ENCODE data around the gene SEL1L3.

The SEL1L3 gene

DNA sequence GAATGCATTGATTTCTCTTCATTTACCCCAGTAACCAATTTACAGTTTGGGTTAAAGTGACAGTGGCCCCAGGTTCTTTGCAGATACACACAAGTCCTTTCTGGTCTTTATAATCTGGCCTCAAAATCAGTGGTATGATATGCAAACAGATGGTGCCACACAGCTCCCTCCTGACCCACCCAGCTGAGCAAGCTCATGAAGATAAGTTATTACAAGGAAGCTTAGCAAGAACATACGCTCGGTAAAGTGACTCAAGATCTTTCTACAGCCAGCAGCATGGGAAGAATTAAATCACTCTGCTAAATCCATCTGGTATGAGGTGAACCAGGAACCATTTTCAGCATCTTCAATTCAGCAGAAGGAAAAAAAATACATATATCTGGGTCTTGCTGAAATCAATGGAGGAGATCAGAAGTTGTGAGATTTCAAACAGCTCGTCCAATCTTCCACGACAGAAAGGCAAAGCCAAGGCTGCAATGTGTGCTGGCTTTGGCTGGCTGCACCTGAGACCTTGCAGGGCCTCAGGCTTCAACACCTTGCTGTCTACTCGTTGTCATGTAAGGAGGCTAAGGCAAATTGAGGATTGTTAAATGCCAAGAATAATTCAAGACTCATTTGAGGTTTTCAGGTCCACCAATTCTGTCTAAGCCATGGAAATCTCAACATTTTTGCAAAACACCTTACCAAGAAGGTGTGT lies 28.2 kb downstream of the SEL1L3 start:
- no peak overlapping the region for H3K4me3 ChIP-seq (ENCODE audit: control insufficient read depth, low read depth, low read length)
- TF ChIP-seq, protein P1, sequence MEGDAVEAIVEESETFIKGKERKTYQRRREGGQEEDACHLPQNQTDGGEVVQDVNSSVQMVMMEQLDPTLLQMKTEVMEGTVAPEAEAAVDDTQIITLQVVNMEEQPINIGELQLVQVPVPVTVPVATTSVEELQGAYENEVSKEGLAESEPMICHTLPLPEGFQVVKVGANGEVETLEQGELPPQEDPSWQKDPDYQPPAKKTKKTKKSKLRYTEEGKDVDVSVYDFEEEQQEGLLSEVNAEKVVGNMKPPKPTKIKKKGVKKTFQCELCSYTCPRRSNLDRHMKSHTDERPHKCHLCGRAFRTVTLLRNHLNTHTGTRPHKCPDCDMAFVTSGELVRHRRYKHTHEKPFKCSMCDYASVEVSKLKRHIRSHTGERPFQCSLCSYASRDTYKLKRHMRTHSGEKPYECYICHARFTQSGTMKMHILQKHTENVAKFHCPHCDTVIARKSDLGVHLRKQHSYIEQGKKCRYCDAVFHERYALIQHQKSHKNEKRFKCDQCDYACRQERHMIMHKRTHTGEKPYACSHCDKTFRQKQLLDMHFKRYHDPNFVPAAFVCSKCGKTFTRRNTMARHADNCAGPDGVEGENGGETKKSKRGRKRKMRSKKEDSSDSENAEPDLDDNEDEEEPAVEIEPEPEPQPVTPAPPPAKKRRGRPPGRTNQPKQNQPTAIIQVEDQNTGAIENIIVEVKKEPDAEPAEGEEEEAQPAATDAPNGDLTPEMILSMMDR (conservative IDR thresholded peaks at IDR 0.05; ENCODE audit: control insufficient read depth, insufficient read depth, low read depth, low read length), result no peak
- DNase-seq (ENCODE audit: low read depth), result no peak

DNA sequence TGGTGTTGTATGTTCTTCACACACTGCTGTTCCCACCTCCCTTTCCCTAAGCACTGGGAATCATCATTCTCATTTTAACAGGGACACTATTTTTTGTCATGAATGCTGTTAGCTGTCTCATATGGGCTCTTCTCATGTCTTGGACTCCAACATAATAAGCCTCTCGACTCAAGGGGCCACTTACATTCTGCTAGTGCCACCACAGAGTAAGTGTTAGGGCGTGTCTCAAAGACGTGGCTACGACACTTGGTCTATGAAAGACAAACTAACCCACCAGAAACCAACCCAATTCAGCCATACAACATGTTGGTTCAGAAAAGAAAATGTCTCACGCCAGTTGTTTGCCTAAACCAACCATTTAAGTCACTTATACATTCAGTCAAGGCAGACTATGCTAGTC lies 32.2 kb downstream of the SEL1L3 start:
- DNase-seq (ENCODE audit: low read depth), result no peak
- H3K4me3 ChIP-seq (ENCODE audit: control insufficient read depth, low read depth, low read length), result no peak overlapping the region
- TF ChIP-seq, protein P1 (conservative IDR thresholded peaks at IDR 0.05; ENCODE audit: control insufficient read depth, insufficient read depth, low read depth, low read length), result no peak

DNA sequence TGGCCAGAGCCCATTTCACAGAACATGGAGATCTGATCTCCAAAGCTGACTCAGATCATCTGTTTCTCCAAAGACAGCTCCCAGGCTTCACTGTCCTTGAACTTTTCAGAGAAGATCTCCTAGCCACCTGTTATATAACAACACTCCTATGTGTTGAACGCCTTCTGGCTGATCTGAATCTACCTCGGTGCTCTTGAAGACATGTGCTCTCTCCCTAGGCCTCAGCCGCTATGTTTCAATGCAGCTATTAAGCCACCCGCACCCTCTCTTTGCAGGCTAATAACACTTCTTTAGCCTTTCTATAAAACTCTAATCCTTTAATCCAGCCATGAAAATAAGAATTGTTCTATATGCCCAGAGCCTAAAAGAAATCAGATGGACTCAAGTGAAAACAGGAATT lies 34.9 kb downstream of the SEL1L3 start:
- no peak for DNase-seq (ENCODE audit: low read depth)
- H3K4me3 ChIP-seq (ENCODE audit: control insufficient read depth, low read depth, low read length), result no peak overlapping the region
- TF ChIP-seq, protein P1 (conservative IDR thresholded peaks at IDR 0.05; ENCODE audit: control insufficient read depth, insufficient read depth, low read depth, low read length), result no peak

DNA sequence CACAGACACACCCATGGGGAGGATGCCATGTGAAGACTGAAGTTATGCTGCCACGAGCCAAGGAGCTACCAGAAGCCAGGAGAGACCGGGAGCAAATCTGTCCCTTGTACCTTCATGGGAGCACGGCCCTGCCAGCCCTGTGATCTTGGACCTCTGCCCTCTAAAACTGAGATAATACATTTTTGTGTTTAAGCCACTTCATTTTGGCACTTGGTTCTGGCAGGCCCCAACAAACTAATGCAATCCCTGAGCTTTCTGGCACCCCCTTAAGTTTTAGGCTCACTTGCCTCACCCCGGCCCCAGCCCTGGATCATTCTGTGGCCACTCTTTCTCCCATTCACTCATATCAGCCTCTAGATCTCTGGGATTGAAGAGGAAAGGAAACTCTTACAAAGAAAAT lies 35.4 kb downstream of the SEL1L3 start:
- TF ChIP-seq, protein P1 (conservative IDR thresholded peaks at IDR 0.05; ENCODE audit: control insufficient read depth, insufficient read depth, low read depth, low read length), result no peak
- H3K4me3 ChIP-seq (ENCODE audit: control insufficient read depth, low read depth, low read length), result no peak overlapping the region
- DNase-seq (ENCODE audit: low read depth), result no peak

DNA sequence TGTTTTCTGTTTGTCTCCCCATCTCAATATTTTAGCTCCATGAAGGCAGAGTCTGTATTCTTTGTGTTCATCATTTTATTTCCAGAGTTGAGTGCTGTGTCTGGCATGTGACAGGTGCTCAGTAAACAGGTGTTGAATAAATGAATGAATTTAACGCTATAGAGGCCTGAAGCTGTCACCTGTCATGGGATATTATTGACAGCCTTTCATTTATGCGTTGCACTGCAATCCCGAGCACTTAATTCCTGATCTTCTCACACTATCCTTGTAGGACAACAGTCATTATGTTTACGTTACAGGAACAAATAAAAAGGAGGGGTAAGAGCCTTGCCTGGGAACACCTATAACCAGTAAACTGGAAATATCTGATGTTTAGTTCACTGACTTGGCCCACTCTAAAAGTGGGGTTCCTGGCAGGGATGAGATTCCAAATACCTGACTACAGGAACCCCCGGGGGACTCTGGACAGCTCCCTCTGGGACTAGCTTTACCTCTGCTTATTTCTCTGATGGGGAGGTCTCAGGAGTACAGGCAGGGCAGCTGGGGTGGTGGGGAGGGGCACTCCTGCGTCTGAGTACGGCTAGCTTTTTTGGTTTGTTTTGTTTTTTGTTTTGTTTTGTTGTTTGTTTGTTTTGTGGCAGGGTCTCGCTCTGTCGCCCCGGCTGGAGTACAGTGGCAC lies 36.6 kb downstream of the SEL1L3 start:
- H3K4me3 ChIP-seq (ENCODE audit: control insufficient read depth, low read depth, low read length), result no peak overlapping the region
- DNase-seq (ENCODE audit: low read depth), result no peak
- TF ChIP-seq, protein P1 (conservative IDR thresholded peaks at IDR 0.05; ENCODE audit: control insufficient read depth, insufficient read depth, low read depth, low read length), result no peak

DNA sequence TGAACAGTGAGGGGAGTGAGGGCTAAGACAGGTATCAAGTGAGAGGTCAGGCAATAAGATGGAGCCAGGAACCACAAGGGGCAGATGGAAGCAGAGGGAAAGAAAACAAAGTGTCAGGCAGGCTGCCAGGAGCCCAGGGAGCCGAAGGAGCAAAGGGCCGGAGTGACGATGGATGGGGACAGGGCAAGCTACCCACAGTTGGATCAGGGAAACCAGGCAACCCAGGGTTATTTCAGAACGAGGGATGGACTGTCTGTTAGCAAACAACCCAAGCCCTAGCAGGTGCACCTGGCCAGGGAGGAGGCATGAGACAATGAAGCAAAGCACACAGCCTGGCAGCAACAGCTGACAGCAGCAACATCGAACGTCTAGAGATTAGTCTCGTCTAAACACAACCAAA lies 39.2 kb downstream of the SEL1L3 start:
- TF ChIP-seq, protein P1 (conservative IDR thresholded peaks at IDR 0.05; ENCODE audit: control insufficient read depth, insufficient read depth, low read depth, low read length), result no peak
- no peak overlapping the region for H3K4me3 ChIP-seq (ENCODE audit: control insufficient read depth, low read depth, low read length)
- DNase-seq (ENCODE audit: low read depth), result no peak

Data from fibroblast of mammary gland (primary cell).